B cell (primary cell): ENCODE measurements around the gene ZBTB7A. TPM values are rescaled to one million over a fixed set of nuclear protein-coding genes. Genes with fewer than 3 reads are reported as not detected.

Experiments
- ATAC-seq: fragments of 200-7000 bp; cut with Tn5 transposase; one replicate; pipeline ENCODE4 v1.10.0; 2021; ENCODE audit warnings: low read depth, mild to moderate bottlenecking, moderate number of reproducible peaks, moderate library complexity
- CTCF ChIA-PET: fragments of 350-600 bp; sonication (Branson Sonifier 250); formaldehyde crosslinking; loops from one replicate; lab custom pipeline; 2021; ENCODE audit warnings: antibody characterized with exemption, inconsistent platforms; lab: Charles Lee
- POLR2A ChIA-PET: fragments of 350-600 bp; sonication (Branson Sonifier 250); formaldehyde crosslinking; loops from one replicate; lab custom pipeline; 2021; ENCODE audit warnings: antibody characterized with exemption; lab: Charles Lee
- DNase-seq: peaks from one replicate; pipeline ENCODE4 v3.0.0; 2013
- H2AFZ ChIP-seq: 2 replicates; pipeline ENCODE4 v1.6.1; 2012; ENCODE audit warnings: mild to moderate bottlenecking, low read depth, low read length; ENCODE audit not compliant: insufficient read depth, poor library complexity, severe bottlenecking
- H3K27ac ChIP-seq, 2 donors: 1 replicate in 1 of 2; 2 replicates in 1 of 2; pipeline ENCODE4 v1.5.1; 2012 to 2013; ENCODE audit warnings: low read length in 2 of 2, mild to moderate bottlenecking in 2 of 2, moderate library complexity in 1 of 2
- H3K27me3 ChIP-seq, 4 experiments: fragments of 200-600 bp in 1 of 4; sonication (generic) in 1 of 4; replicated peaks in 1 of 4; 1 replicate in 2 of 4; 2 replicates in 2 of 4; pipeline versions ENCODE4 v1.6.1 to v1.7.0; 2013 to 2016; ENCODE audit warnings: low read length in 3 of 4, mild to moderate bottlenecking in 2 of 4, mixed read lengths in 1 of 4, moderate library complexity in 1 of 4; ENCODE audit not compliant: insufficient read depth in 4 of 4, control insufficient read depth in 3 of 4; ENCODE audit errors: control extremely low read depth in 1 of 4
- H3K36me3 ChIP-seq, 2 experiments: replicated peaks in 1 of 2; 1 replicate in 1 of 2; 2 replicates in 1 of 2; pipeline versions ENCODE4 v1.6.1 to v1.7.1; 2013; ENCODE audit warnings: low read length in 1 of 2; ENCODE audit not compliant: insufficient read depth in 2 of 2, control insufficient read depth in 1 of 2; ENCODE audit errors: control extremely low read depth in 1 of 2, extremely low read depth in 1 of 2
- H3K4me1 ChIP-seq, 2 donors: fragments of 200-600 bp in 1 of 2; sonication (generic) in 1 of 2; 1 replicate in 1 of 2; 2 replicates in 1 of 2; pipeline versions ENCODE4 v1.5.1 to v1.6.1; 2013 to 2017; ENCODE audit warnings: low read length in 2 of 2; ENCODE audit not compliant: control insufficient read depth in 2 of 2, insufficient read depth in 2 of 2
- H3K4me2 ChIP-seq: replicated peaks from 2 replicates; pipeline ENCODE3; 2012; ENCODE audit warnings: mild to moderate bottlenecking, low read depth, low read length; ENCODE audit not compliant: poor library complexity, severe bottlenecking
- H3K4me3 ChIP-seq, 5 experiments: fragments of 200-600 bp in 1 of 5; sonication (generic) in 1 of 5; 1 replicate in 3 of 5; 2 replicates in 2 of 5; pipeline versions ENCODE4 v1.5.1 to v1.7.0; 2011 to 2016; ENCODE audit warnings: low read length in 4 of 5, mild to moderate bottlenecking in 4 of 5, low read depth in 2 of 5, control low read depth in 1 of 5, moderate library complexity in 1 of 5; ENCODE audit not compliant: insufficient read depth in 1 of 5; ENCODE audit errors: control extremely low read depth in 1 of 5, extremely low read depth in 1 of 5
- H3K79me2 ChIP-seq: fragments of 200-600 bp; sonication (generic); one replicate; pipeline ENCODE4 v1.6.0; 2016; ENCODE audit warnings: low read length; ENCODE audit not compliant: control insufficient read depth, insufficient read depth
- H3K9ac ChIP-seq: fragments of 200-600 bp; sonication (generic); 2 replicates; pipeline ENCODE4 v1.6.1; 2017; ENCODE audit warnings: mild to moderate bottlenecking, low read length, moderate library complexity
- H3K9me3 ChIP-seq, 3 donors: one replicate each; pipeline versions ENCODE4 v1.6.1 to v1.7.1; 2013; ENCODE audit warnings: low read length in 2 of 3; ENCODE audit not compliant: control insufficient read depth in 2 of 3, insufficient read depth in 1 of 3; ENCODE audit errors: control extremely low read depth in 1 of 3
- H4K20me1 ChIP-seq: 2 replicates; pipeline ENCODE4 v1.6.0; 2012; ENCODE audit warnings: mild to moderate bottlenecking, low read length; ENCODE audit not compliant: insufficient read depth, control insufficient read depth, poor library complexity, severe bottlenecking
- H3K27ac Mint-ChIP-seq: one replicate; pipeline ENCODE4 v1.8.0; 2021; ENCODE audit warnings: mixed read lengths
- H3K27me3 Mint-ChIP-seq: one replicate; pipeline ENCODE4 v1.8.0; 2021; ENCODE audit warnings: mixed read lengths
- H3K4me1 Mint-ChIP-seq: one replicate; pipeline ENCODE4 v1.8.0; 2021; ENCODE audit warnings: mixed read lengths
- H3K4me3 Mint-ChIP-seq: one replicate; pipeline ENCODE4 v1.8.0; 2021; ENCODE audit warnings: mixed read lengths
- H3K9me3 Mint-ChIP-seq: one replicate; pipeline ENCODE4 v1.8.0; 2022; ENCODE audit warnings: mixed read lengths; ENCODE audit not compliant: insufficient read depth
- EZH2 ChIP-seq: IDR thresholded peaks from 2 replicates; pipeline ENCODE4 v1.6.1; 2012; ENCODE audit warnings: borderline replicate concordance, low read depth, mild to moderate bottlenecking, moderate library complexity, low read length; ENCODE audit not compliant: insufficient read depth, poor library complexity, severe bottlenecking
- WGBS: methylation state at CpG from one replicate; pipeline ENCODE4 v1.1.5; 2013; ENCODE audit warnings: missing lambda C conversion rate; ENCODE audit not compliant: insufficient coverage; 5-methylcytosine and 5-hydroxymethylcytosine counted together
- intact Hi-C: fragments of 100-400 bp; cut with micrococcal nuclease; formaldehyde crosslinking; loops from one replicate; pipeline ENCODE4 v1.10.0; 2022
- polyA plus RNA-seq: library from polyadenylated mRNA; depleted of rRNA; stranded (reverse); fragments of >200 nt; gene quantifications from 2 replicates; pipeline ENCODE4 v1.2.3, GENCODE V29; 2012
- total RNA-seq, 2 donors: library from RNA; stranded (reverse); fragments of 120-200 nt in 1 of 2; gene quantifications; 1 replicate in 1 of 2; 2 replicates in 1 of 2; pipeline versions ENCODE4 v1.2.3 to v1.2.4, GENCODE V29; 2013 to 2022
- TF ChIP-seq, protein P1 (sequence below): fragments of 200-600 bp; IDR thresholded peaks from one replicate; pipeline ENCODE4 v1.8.0; 2022; ENCODE audit warnings: antibody characterized with exemption, mild to moderate bottlenecking

Gene ZBTB7A
- total and polyA plus RNA-seq, 2 donors (not counting 1 experiment from before 2014, with no cell fraction given): 24.8 to 62.6 TPM

DNA sequence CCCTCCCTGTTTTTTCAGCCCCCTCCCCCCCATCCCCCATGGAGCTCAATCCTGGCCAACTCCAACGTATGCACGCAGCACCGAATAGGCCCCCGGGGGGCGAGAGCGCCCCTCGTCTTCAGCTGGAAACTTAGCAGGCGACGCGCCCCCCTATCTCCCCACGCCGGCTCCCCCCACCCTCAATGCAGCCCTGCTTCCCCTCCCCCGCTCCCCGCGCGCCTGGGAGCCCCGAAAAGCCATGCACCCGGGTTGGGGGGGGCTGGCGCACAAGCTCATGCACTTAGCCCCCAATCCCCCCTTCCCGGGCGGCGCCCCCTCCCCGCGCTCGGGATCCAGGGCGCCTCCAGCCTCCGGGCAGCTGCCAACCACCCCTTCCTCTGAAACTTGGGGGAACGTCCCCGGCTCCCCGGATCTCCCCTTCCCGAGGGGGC is 508 bp downstream of the ZBTB7A start:
- H3K27ac ChIP-seq: peak overlapping the region; percentile 73
- H4K20me1 ChIP-seq: peaks cover 40% of the 10 kb centered on the region
- Mint-ChIP-seq H3K27ac (peak overlapping the region; percentile 61), H3K4me3 (peak overlapping the region; percentile 68), H3K4me1 (peaks cover 37% of the 10 kb centered on the region), H3K9me3 (no peaks in the 10 kb centered on the region), H3K27me3 (no peaks in the 10 kb centered on the region)
- peak overlapping the region in 4 of 5 experiments; percentile 82 to 90 (median 89) for H3K4me3 ChIP-seq
- H3K27me3 ChIP-seq: no peaks in the 10 kb centered on the region
- ATAC-seq: no peak
- no peaks in the 10 kb centered on the region for H3K9me3 ChIP-seq
- peak overlapping the region; percentile 84 for H3K9ac ChIP-seq
- peaks cover 49% of the 10 kb centered on the region for H3K79me2 ChIP-seq
- CTCF ChIA-PET: interaction anchor here (0.7 kb wide), 1 partner anchor 81 kb away, joined by 3 read pairs; the partner anchor contains the start of gene EEF2
- H3K36me3 ChIP-seq: peaks cover 0 to 18% of the 10 kb centered on the region in 2 experiments
- H3K4me1 ChIP-seq: peaks cover 52 to 57% of the 10 kb centered on the region in 2 donors
- TF ChIP-seq, protein P1, sequence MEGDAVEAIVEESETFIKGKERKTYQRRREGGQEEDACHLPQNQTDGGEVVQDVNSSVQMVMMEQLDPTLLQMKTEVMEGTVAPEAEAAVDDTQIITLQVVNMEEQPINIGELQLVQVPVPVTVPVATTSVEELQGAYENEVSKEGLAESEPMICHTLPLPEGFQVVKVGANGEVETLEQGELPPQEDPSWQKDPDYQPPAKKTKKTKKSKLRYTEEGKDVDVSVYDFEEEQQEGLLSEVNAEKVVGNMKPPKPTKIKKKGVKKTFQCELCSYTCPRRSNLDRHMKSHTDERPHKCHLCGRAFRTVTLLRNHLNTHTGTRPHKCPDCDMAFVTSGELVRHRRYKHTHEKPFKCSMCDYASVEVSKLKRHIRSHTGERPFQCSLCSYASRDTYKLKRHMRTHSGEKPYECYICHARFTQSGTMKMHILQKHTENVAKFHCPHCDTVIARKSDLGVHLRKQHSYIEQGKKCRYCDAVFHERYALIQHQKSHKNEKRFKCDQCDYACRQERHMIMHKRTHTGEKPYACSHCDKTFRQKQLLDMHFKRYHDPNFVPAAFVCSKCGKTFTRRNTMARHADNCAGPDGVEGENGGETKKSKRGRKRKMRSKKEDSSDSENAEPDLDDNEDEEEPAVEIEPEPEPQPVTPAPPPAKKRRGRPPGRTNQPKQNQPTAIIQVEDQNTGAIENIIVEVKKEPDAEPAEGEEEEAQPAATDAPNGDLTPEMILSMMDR: no peak
- TF ChIP-seq EZH2: no peak
- POLR2A ChIA-PET: interaction anchor here (0.5 to 3.0 kb wide), 13 partner anchors 12 to 386 kb away, joined by 3 to 27 read pairs (median 7); partner anchors contain the start of genes EEF2, PIAS4 and YJU2
- H2AFZ ChIP-seq: peak overlapping the region; percentile 77
- peak overlapping the region; percentile 95 for H3K4me2 ChIP-seq
- no peak for DNase-seq
- 1% methylated on average over 25 of the region's 31 CpGs for WGBS
- intact Hi-C loops: loop anchor here (1.0 to 10.0 kb wide), 5 partner anchors 58 to 891 kb away; partner anchors contain the start of genes ANKRD24, EEF2, MAP2K2 and PIAS4
